Panc1 (cell line): ENCODE data around the gene SPTBN4.

Experiments used
- CTCF ChIP-seq: fragments of 450-650 bp; IDR thresholded peaks from 2 replicates; pipeline ENCODE4 v1.5.1; 2017; ENCODE audit warnings: mild to moderate bottlenecking
- POLR2AphosphoS5 ChIP-seq: IDR thresholded peaks from 2 replicates; pipeline ENCODE4 v1.6.1; 2012; ENCODE audit warnings: mild to moderate bottlenecking, low read depth, low read length, moderate library complexity
- REST ChIP-seq, 2 experiments: IDR thresholded peaks; 2 replicates each; pipeline ENCODE4 v1.6.1; 2011 to 2012; ENCODE audit warnings: low read depth in 2 of 2, control low read depth in 1 of 2, low read length in 1 of 2, mild to moderate bottlenecking in 1 of 2, moderate library complexity in 1 of 2; ENCODE audit not compliant: insufficient read depth in 1 of 2
- SIN3A ChIP-seq: IDR thresholded peaks from 2 replicates; pipeline ENCODE4 v1.6.1; 2012; ENCODE audit warnings: low read depth, mild to moderate bottlenecking, low read length, moderate library complexity, borderline replicate concordance; ENCODE audit not compliant: insufficient read depth
- TCF7L2 ChIP-seq: IDR thresholded peaks from 2 replicates; pipeline ENCODE4 v1.6.1; 2011; ENCODE audit warnings: mild to moderate bottlenecking, low read depth, low read length, inconsistent platforms

- no peak for TF ChIP-seq CTCF
- no peak for TF ChIP-seq POLR2AphosphoS5
- no peak for TF ChIP-seq TCF7L2
- TF ChIP-seq SIN3A: no peak
- TF ChIP-seq REST (IDR thresholded peaks at IDR 0.05; ENCODE audit: insufficient read depth in 1 of 2, low read depth in 2 of 2, low read length in 1 of 2): no peak
These were observed 34.8 kb downstream of the SPTBN4 start for GRCh38 chr19:40501599-40501998.
